AG08396 (cell line): ENCODE data around the gene RC3H2.
A peak's percentile ranks its signal among the peaks of the same experiment; 100 is the strongest.
"Not testable (repeated sequence)": the region's sequence is repeated elsewhere in the genome, so short reads cannot be mapped to it uniquely, and the experiment has no call there.

ENCODE experiments used
- DNase-seq: peaks from one replicate; pipeline ENCODE4 v3.0.0; 2012; ENCODE audit warnings: low spot score, mixed read lengths

Gene RC3H2

DNA sequence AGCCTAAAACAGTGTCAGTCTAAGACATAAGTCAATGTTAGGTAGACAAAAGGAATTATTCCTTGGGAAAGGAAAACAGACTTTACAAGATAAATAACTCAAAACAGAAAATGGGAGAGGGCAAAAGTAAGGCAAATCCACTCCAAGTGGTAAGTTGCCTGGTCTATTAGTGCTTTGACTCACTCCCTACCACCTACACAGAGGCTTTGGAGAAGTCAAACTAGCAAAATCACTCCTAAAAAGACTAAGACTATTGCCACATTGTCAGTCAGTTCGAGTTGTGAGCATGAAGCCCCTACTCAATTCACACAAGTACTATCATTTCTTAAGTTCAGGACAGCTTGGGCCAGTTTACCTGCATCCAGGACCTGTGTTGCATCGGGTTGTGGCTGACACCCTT lies 13.2 kb upstream of the RC3H2 start:
- DNase-seq, result no peak

GRCh38 chr9:122912964-122913673 lies 8.0 kb upstream of the RC3H2 start, which contains the start of gene ZBTB6:
TSS of gene ZBTB6 (minus strand) at chr9:122913323. CDS start at chr9:122912072, 1,251 bp downstream.
- DNase-seq, result peak; percentile 76

DNA sequence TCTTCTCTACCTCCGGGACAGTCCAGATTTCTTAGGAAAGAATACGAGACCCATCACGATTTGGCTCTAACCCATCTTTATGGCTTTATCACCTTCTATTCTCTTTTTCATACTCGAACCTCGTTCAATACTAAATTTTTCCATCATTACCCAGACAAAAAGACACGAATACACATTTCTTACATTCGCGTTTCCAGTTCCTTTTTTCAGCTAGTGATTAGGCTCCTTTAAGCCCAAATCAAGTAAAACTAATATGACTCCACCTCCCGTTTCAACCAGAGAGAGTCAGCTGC lies 7.5 kb upstream of the RC3H2 start:
- no peak for DNase-seq

DNA sequence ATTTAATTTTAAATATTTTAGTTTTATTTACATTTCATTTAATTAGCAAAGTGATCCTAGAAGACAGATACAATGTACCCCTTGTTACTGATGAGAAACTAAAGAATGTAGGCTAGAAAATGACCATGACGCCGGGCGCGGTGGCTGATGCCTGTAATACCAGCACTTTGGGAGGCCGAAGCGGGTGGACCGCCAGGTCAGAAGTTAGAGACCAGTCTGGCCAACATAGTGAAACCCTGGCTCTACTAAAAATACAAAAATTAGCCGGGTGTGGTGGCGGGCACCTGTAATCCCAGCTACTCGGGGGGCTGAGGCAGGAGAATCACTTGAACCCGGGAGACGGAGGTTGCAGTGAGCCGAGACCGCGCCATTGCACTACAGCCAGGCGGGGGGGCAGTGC lies 963 bp upstream of the RC3H2 start:
- not testable (repeated sequence) for DNase-seq

DNA sequence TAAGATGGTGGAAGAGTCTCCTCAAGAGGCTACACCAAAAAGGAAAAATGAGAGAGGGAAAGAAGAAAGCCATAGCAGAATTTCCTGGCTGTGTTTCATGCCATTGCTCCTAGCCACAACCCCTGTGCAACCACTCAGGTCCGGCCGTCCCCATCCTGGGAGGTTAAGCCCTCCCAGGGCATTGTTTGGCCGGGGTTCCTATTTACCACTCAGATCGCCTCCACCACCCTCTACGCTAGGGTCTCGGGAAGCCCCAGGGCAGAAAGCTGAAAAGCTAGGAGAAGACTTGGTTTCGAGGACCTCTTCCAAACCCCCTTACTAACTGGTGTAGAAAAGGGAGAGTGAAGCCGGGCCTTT lies 715 bp downstream of the RC3H2 start:
- peak; percentile 34 for DNase-seq

GRCh38 chr9:122900791-122901190 lies 4.4 kb downstream of the RC3H2 start:
- no peak for DNase-seq

GRCh38 chr9:122897969-122898368 lies 7.2 kb downstream of the RC3H2 start:
- peak; percentile 16 for DNase-seq

DNA sequence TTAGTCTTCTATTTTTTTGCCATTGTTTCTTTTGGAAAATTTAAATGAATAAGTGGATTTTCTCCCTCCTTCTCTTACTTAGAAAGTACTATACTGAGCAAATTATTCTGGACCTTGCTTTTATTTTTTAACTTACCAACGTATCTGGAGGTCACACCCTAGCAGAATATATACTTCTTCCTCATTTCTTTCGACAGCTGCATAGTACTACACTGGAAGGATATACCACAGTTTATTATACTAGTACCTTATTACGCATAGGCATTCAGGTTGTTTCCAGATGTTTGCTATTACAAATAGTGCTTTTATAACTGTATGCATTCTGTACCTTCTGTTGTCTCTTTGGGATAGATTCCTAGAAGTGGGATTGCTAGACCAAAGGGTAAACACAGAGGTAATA lies 16.7 kb downstream of the RC3H2 start:
- DNase-seq, result no peak

DNA sequence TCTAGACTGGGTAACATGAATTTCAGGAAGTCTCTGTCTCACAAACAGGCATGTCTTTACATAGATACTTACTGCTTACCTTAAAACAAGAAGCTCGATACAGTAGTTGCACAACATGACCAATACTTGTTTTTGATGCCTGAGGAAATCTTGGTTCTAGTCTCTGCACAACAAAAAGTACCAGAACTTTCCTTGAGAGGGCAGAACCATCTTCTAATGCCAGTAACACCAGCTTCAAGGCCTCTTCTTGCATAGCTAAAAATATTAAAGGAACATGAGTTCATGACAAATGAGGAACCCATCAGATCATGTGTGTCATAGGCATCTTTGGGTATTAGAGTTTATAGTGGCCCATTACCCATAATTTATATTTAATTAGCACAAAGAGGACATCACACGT lies 22.0 kb downstream of the RC3H2 start:
- no peak for DNase-seq

- DNase-seq, result no peak
Measured at GRCh38 chr9:122879443-122879842, 25.7 kb downstream of the RC3H2 start.

GRCh38 chr9:122875523-122875922 lies 29.6 kb downstream of the RC3H2 start:
- DNase-seq, result no peak

DNA sequence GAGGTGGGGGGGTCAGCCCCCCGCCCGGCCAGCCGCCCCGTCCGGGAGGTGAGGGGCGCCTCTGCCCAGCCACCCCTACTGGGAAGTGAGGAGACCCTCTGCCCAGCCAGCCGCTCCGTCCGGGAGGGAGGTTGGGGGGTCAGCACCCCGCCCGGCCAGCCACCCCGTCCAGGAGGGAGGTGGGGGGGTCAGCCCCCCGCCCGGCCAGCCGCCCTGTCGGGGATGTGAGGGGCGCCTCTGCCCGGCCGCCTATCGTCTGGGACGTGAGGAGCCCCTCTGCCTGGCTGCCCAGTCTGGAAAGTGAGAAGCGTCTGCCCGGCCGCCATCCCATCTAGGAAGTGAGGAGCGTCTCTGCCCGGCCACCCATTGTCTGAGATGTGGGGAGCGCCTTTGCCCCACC lies 37.9 kb downstream of the RC3H2 start:
- DNase-seq, result not testable (repeated sequence)

GRCh38 chr9:122866079-122866478 lies 39.1 kb downstream of the RC3H2 start:
- no peak for DNase-seq

- DNase-seq, result no peak
Measured at GRCh38 chr9:122865300-122865699, 39.9 kb downstream of the RC3H2 start.

- DNase-seq, result no peak
Measured at GRCh38 chr9:122863407-122863806, 41.8 kb downstream of the RC3H2 start.

DNA sequence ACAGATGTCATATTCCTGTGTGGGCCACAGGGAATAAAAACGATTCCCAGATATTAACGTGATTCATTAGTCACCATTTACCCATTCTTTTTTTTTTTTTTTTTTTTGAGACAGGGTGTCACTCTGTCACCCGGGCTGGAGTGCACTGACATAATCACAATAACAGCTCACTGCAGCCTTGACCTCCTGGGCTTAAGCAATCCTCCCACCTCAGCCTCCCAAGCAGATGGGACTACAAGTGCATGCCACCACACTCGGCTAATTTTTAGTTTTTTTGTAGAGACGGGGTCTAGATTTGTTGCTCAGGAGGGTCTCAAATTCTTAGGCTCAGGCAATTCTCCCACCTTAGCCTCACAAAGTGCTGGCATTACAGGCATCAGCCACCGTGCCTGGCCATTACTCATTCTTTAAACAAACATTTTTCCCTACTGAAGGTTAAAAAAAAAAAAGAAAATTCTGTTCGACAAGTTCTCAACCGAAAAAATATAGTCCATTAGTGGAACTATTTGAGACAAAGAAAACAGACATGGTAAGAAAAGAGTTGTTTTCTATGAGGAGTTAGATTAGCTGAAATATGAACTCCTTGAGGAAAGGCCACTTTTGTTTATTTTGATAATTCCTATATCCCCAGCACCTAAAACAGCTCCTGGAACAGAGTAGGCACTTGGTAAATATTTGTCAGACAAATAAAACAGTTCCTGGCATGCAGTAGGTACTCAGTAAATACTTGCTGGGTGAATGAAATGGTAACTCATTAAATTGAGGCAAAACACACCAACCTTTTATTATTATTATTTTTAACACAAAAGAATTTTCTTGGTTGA lies 44.6 kb downstream of the RC3H2 start:
- no peak for DNase-seq

- DNase-seq, result no peak
Measured at GRCh38 chr9:122857815-122858214, 47.3 kb downstream of the RC3H2 start.

- DNase-seq, result not testable (repeated sequence)
Measured at GRCh38 chr9:122852085-122852786, 52.9 kb downstream of the RC3H2 start.

GRCh38 chr9:122848256-122848943 lies 56.8 kb downstream of the RC3H2 start:
- DNase-seq, result no peak

DNA sequence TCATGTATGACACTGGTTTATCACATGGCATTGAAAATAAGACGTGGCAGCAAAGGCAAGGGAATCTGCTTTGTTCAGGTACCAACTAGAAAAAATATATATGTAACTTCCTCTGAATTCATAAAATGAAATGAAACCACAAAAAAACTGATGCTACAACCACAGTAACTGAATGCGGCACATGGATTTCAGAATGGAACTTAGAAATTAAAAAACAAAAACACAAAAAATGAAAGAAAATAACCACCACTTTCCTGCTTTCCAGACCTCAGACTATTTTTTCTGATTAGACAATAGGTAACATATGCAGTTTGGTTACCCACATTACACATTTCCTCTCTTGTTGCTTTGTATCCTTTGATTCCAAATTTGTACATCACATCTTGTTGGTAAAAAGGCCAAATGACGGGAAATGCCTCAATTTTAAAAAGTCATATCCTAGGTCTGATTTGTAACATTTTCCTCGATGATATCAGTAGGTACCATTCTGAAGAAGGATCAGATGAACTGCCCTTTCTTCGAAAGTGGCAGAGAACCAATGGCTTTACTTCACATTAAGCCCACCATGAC lies 58.7 kb downstream of the RC3H2 start:
- DNase-seq, result no peak

GRCh38 chr9:122845116-122845515 lies 60.0 kb downstream of the RC3H2 start:
- DNase-seq, result no peak

GRCh38 chr9:122844137-122844536 lies 61.0 kb downstream of the RC3H2 start:
- no peak for DNase-seq
